Chondrocyte (in vitro differentiated cells): Measurements from ENCODE around the gene JARID2. TPM values are rescaled to one million over a fixed set of nuclear protein-coding genes. Genes with fewer than 3 reads are reported as not detected.
"Not testable (repeated sequence)": the region's sequence is repeated elsewhere in the genome, so short reads cannot be mapped to it uniquely, and the experiment has no call there.

Experiments used
- DNase-seq: peaks from one replicate; pipeline ENCODE4 v3.0.0; 2021; ENCODE audit warnings: mixed read lengths, low spot score
- H3K27ac Mint-ChIP-seq: one replicate; pipeline ENCODE4 v1.8.0; 2021; ENCODE audit warnings: mild to moderate bottlenecking, moderate library complexity, mixed read lengths; ENCODE audit not compliant: unreplicated experiment
- H3K27me3 Mint-ChIP-seq: 2 replicates; pipeline ENCODE4 v1.8.0; 2021; ENCODE audit warnings: low read depth, mixed read lengths
- H3K36me3 Mint-ChIP-seq: 2 replicates; pipeline ENCODE4 v1.8.0; 2021; ENCODE audit warnings: low read depth, mixed read lengths
- H3K4me1 Mint-ChIP-seq: 2 replicates; pipeline ENCODE4 v1.8.0; 2021; ENCODE audit warnings: low read depth, mild to moderate bottlenecking, mixed read lengths
- H3K4me3 Mint-ChIP-seq: one replicate; pipeline ENCODE4 v1.8.0; 2021; ENCODE audit warnings: mild to moderate bottlenecking, moderate library complexity, mixed read lengths; ENCODE audit not compliant: unreplicated experiment
- H3K9me3 Mint-ChIP-seq: 2 replicates; pipeline ENCODE4 v1.8.0; 2021; ENCODE audit warnings: low read depth, mixed read lengths
- total RNA-seq: library from RNA; stranded (reverse); gene quantifications from 3 replicates; pipeline ENCODE4 v1.2.1, GENCODE V29; 2021
- TF ChIP-seq, protein P1 (sequence below): fragments of 200-600 bp; sonication (generic); IDR thresholded peaks from 2 replicates; pipeline ENCODE4 v1.5.0; 2021; ENCODE audit warnings: antibody characterized with exemption, mild to moderate bottlenecking, moderate library complexity

The JARID2 gene
- total RNA-seq, 1 donor from 2014 or later, result 9.9 TPM

- Mint-ChIP-seq H3K4me1 (peaks cover 37% of the 10 kb centered on the region), H3K4me3 (no peak overlapping the region), H3K9me3 (no peaks in the 10 kb centered on the region)
These were observed 77.1 kb downstream of the JARID2 start for GRCh38 chr6:15322781-15323536.

GRCh38 chr6:15323611-15324010 lies 77.7 kb downstream of the JARID2 start:
- not testable (repeated sequence) for H3K36me3 Mint-ChIP-seq, H3K27me3 Mint-ChIP-seq, H3K4me3 Mint-ChIP-seq, H3K27ac Mint-ChIP-seq, DNase-seq, H3K9me3 Mint-ChIP-seq
- peaks cover 31% of the 10 kb centered on the region for H3K4me1 Mint-ChIP-seq

More at GRCh38 chr6:15322781-15323536, 77.1 kb downstream of the JARID2 start:
- no peaks in the 10 kb centered on the region for H3K27me3 Mint-ChIP-seq
- TF ChIP-seq, protein P1, sequence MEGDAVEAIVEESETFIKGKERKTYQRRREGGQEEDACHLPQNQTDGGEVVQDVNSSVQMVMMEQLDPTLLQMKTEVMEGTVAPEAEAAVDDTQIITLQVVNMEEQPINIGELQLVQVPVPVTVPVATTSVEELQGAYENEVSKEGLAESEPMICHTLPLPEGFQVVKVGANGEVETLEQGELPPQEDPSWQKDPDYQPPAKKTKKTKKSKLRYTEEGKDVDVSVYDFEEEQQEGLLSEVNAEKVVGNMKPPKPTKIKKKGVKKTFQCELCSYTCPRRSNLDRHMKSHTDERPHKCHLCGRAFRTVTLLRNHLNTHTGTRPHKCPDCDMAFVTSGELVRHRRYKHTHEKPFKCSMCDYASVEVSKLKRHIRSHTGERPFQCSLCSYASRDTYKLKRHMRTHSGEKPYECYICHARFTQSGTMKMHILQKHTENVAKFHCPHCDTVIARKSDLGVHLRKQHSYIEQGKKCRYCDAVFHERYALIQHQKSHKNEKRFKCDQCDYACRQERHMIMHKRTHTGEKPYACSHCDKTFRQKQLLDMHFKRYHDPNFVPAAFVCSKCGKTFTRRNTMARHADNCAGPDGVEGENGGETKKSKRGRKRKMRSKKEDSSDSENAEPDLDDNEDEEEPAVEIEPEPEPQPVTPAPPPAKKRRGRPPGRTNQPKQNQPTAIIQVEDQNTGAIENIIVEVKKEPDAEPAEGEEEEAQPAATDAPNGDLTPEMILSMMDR, result no peak
- H3K27ac Mint-ChIP-seq, result no peak overlapping the region
- no peaks in the 10 kb centered on the region for H3K36me3 Mint-ChIP-seq
- no peak for DNase-seq

DNA sequence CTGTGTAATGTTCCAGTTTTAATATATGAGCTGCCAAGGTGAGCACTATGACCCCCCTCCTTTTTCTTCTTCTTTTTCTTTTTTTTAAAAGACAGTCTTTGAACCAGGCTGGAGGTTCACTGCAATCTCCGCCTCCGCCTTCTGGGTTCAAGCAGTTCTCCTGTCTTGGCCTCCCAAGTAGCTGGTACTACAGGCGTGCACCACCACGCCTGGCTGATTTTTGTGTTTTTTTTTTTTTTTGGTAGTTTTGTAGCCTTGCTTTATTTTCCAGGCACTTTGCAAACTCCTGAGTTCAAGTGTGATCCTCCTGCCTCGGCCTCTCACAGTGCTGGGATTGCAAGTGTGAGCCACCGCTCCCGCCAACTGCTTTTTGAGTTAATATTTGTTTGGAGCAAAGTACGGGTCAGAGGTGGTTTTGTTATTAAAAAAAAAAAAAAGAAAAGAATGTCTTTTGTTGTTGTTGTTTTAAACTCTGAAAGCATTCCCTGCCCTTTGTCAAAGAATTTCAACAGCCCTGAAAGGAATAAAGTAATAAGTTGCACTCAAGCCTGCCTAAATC lies 78.6 kb downstream of the JARID2 start:
- DNase-seq, result no peak
- no peak overlapping the region for H3K27ac Mint-ChIP-seq
- TF ChIP-seq, protein P1, result no peak
- H3K4me3 Mint-ChIP-seq, result no peak overlapping the region
- peaks cover 31% of the 10 kb centered on the region for H3K4me1 Mint-ChIP-seq
- H3K27me3 Mint-ChIP-seq, result no peaks in the 10 kb centered on the region
- H3K9me3 Mint-ChIP-seq, result no peaks in the 10 kb centered on the region
- no peaks in the 10 kb centered on the region for H3K36me3 Mint-ChIP-seq

DNA sequence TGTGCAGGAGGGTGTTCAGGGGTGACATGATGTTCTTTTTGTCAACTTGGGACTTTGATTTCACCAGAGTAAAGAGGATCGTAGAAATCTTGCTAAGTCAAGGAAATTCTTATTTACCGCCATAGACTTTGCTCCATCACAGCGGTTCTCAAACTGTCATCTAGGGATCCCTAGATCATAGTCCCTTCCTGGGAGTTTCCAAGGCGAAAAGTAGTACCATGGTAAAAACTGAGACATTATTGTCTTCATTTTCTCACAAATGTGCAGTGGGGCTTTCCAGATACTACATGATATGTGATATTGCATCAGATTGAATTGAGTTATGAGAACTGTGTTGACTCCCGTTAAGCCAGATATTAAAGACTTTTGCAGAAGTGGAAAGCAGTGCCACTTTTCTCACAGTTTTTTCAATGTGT lies 79.7 kb downstream of the JARID2 start:
- Mint-ChIP-seq H3K4me1 (peaks cover 42% of the 10 kb centered on the region), H3K27ac (no peak overlapping the region), H3K9me3 (no peaks in the 10 kb centered on the region), H3K27me3 (no peaks in the 10 kb centered on the region), H3K36me3 (no peaks in the 10 kb centered on the region), H3K4me3 (no peak overlapping the region)
- DNase-seq, result no peak
- TF ChIP-seq, protein P1, result no peak

- Mint-ChIP-seq H3K27me3 (no peaks in the 10 kb centered on the region), H3K4me3 (no peak overlapping the region), H3K27ac (no peak overlapping the region), H3K36me3 (no peaks in the 10 kb centered on the region), H3K4me1 (peaks cover 45% of the 10 kb centered on the region), H3K9me3 (no peaks in the 10 kb centered on the region)
- TF ChIP-seq, protein P1, result no peak
- DNase-seq, result no peak
These were observed 80.3 kb downstream of the JARID2 start for GRCh38 chr6:15326067-15326614.
